ENCODE measurements around the gene PWWP2A. TPM values are rescaled to one million over a fixed set of nuclear protein-coding genes. Genes with fewer than 3 reads are reported as not detected.

Gene PWWP2A
- total RNA-seq, 1 experiment from 2014 or later: 20.6 TPM

- Mint-ChIP-seq H3K4me1 (ENCODE audit: insufficient read depth, unreplicated experiment) (no peaks in the 10 kb centered on the region), H3K27ac (ENCODE audit: low read depth, unreplicated experiment) (no peak overlapping the region), H3K27me3 (ENCODE audit: insufficient read depth, unreplicated experiment) (no peaks in the 10 kb centered on the region), H3K4me3 (ENCODE audit: unreplicated experiment) (no peak overlapping the region), H3K36me3 (ENCODE audit: insufficient read depth, unreplicated experiment) (no peaks in the 10 kb centered on the region), H3K9me3 (ENCODE audit: unreplicated experiment) (no peaks in the 10 kb centered on the region)
- intact Hi-C loops (cut with micrococcal nuclease): no loop called here
- ChIA-PET POLR2A (no interaction called here), CTCF (no interaction called here)
- TF ChIP-seq CTCF (IDR thresholded peaks at IDR 0.05; ENCODE audit: unreplicated experiment): no peak
- peak; percentile 32 for DNase-seq (ENCODE audit: unreplicated experiment)
- no TSS peak for BruUV-seq (replicated peaks)
These were observed 35.9 kb upstream of the PWWP2A start for GRCh38 chr5:160155017-160155750.

- Mint-ChIP-seq H3K9me3 (ENCODE audit: unreplicated experiment) (no peaks in the 10 kb centered on the region), H3K4me3 (ENCODE audit: unreplicated experiment) (no peak overlapping the region), H3K36me3 (ENCODE audit: insufficient read depth, unreplicated experiment) (no peaks in the 10 kb centered on the region), H3K4me1 (ENCODE audit: insufficient read depth, unreplicated experiment) (no peaks in the 10 kb centered on the region), H3K27ac (ENCODE audit: low read depth, unreplicated experiment) (no peak overlapping the region), H3K27me3 (ENCODE audit: insufficient read depth, unreplicated experiment) (no peaks in the 10 kb centered on the region)
- intact Hi-C loops (cut with micrococcal nuclease): no loop called here
- ChIA-PET POLR2A (no interaction called here), CTCF (no interaction called here)
- no peak for TF ChIP-seq CTCF (IDR thresholded peaks at IDR 0.05; ENCODE audit: unreplicated experiment)
- BruUV-seq (replicated peaks): no TSS peak
- DNase-seq (ENCODE audit: unreplicated experiment): no peak
These were observed 33.7 kb upstream of the PWWP2A start for GRCh38 chr5:160152901-160153300.

GRCh38 chr5:160152287-160152686 is 33.0 kb upstream of the PWWP2A start:
- DNase-seq (ENCODE audit: unreplicated experiment): no peak
- H3K27ac Mint-ChIP-seq (ENCODE audit: low read depth, unreplicated experiment): no peak overlapping the region
- no peaks in the 10 kb centered on the region for H3K9me3 Mint-ChIP-seq (ENCODE audit: unreplicated experiment)
- no peak overlapping the region for H3K4me3 Mint-ChIP-seq (ENCODE audit: unreplicated experiment)
- H3K36me3 Mint-ChIP-seq (ENCODE audit: insufficient read depth, unreplicated experiment): no peaks in the 10 kb centered on the region
- BruUV-seq (replicated peaks): no TSS peak
- no peaks in the 10 kb centered on the region for H3K27me3 Mint-ChIP-seq (ENCODE audit: insufficient read depth, unreplicated experiment)
- no peaks in the 10 kb centered on the region for H3K4me1 Mint-ChIP-seq (ENCODE audit: insufficient read depth, unreplicated experiment)
- intact Hi-C loops (cut with micrococcal nuclease): no loop called here
- CTCF ChIA-PET: interaction anchor here (0.7 kb wide), 1 partner anchor 130 kb away, joined by 4 read pairs; no protein-coding TSS in a partner anchor
- POLR2A ChIA-PET: no interaction called here
- no peak for TF ChIP-seq CTCF (IDR thresholded peaks at IDR 0.05; ENCODE audit: unreplicated experiment)

GRCh38 chr5:160151017-160151416 is 31.8 kb upstream of the PWWP2A start:
- intact Hi-C loops (cut with micrococcal nuclease): no loop called here
- CTCF ChIA-PET: interaction anchor here (1.3 kb wide), 1 partner anchor 37 kb away, joined by 3 read pairs; no protein-coding TSS in a partner anchor

More at GRCh38 chr5:160151017-160151416, 31.8 kb upstream of the PWWP2A start:
- no peak for DNase-seq (ENCODE audit: unreplicated experiment)
- no peak for TF ChIP-seq CTCF (IDR thresholded peaks at IDR 0.05; ENCODE audit: unreplicated experiment)
- Mint-ChIP-seq H3K36me3 (ENCODE audit: insufficient read depth, unreplicated experiment) (no peaks in the 10 kb centered on the region), H3K9me3 (ENCODE audit: unreplicated experiment) (no peaks in the 10 kb centered on the region), H3K4me1 (ENCODE audit: insufficient read depth, unreplicated experiment) (no peaks in the 10 kb centered on the region), H3K4me3 (ENCODE audit: unreplicated experiment) (no peak overlapping the region), H3K27me3 (ENCODE audit: insufficient read depth, unreplicated experiment) (no peaks in the 10 kb centered on the region), H3K27ac (ENCODE audit: low read depth, unreplicated experiment) (no peak overlapping the region)
- BruUV-seq (replicated peaks): no TSS peak
- POLR2A ChIA-PET: no interaction called here

All from MCF 10A (cell line).